ENCODE measurements around the gene SEZ6L2. TPM values are rescaled to one million over a fixed set of nuclear protein-coding genes. Genes with fewer than 3 reads are reported as not detected.

The SEZ6L2 gene
- total RNA-seq, 1 donor from 2014 or later, result 8.7 TPM

DNA sequence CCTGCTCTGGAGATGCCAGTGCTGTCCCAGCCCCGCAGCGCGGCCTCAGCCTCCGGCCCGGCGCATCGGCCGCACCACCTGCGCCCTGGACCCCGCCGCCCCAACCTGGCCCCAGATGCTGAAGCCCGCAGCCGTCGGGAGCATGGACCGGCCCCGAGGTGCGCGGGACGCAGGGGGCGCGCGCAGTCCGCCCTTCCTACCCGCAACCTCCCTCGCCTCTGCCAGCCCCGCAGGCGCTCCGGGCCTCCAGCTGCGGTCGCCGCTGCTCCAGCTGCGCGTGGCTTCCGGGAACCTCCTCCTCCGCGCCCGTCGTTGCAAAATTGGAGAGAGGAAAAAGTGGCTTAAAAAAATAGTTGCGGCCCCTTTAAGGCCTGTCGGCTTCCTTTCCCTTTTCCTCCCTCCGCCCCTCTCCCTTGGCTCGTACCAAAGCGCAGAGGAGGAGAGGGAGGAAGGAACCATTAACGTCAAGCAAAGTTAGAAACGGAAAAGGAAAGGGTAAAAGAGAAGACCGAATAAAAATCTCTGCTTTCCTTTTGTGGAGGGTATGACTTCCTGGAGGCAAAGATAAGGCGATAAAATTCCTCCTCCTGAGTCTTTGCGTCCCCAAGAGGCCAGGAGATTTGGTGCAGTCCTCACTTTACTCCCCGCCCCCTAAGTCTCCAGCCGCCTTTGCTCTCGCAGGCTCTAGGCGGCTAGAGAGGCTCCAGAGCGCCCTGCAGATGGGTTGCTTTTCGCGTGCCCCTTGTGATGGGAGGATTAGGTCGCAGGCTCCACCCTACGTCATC lies 36.3 kb downstream of the SEZ6L2 start, which contains the start of gene CDIPT:
Gene CDIPT (minus strand): TSS at position 343 of the 785 bp plus-strand sequence. CDS start 369 bp downstream, outside the sequence.
- peaks cover 2% of the 10 kb centered on the region for H3K27me3 Mint-ChIP-seq (ENCODE audit: low read depth)
- TF ChIP-seq, protein P1, sequence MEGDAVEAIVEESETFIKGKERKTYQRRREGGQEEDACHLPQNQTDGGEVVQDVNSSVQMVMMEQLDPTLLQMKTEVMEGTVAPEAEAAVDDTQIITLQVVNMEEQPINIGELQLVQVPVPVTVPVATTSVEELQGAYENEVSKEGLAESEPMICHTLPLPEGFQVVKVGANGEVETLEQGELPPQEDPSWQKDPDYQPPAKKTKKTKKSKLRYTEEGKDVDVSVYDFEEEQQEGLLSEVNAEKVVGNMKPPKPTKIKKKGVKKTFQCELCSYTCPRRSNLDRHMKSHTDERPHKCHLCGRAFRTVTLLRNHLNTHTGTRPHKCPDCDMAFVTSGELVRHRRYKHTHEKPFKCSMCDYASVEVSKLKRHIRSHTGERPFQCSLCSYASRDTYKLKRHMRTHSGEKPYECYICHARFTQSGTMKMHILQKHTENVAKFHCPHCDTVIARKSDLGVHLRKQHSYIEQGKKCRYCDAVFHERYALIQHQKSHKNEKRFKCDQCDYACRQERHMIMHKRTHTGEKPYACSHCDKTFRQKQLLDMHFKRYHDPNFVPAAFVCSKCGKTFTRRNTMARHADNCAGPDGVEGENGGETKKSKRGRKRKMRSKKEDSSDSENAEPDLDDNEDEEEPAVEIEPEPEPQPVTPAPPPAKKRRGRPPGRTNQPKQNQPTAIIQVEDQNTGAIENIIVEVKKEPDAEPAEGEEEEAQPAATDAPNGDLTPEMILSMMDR (conservative IDR thresholded peaks at IDR 0.05), result peak; percentile 66
- H3K4me1 Mint-ChIP-seq, result peaks cover 19% of the 10 kb centered on the region
- no peaks in the 10 kb centered on the region for H3K36me3 Mint-ChIP-seq (ENCODE audit: low read depth)
- peak; percentile 84 for DNase-seq (ENCODE audit: low read depth, low spot score)
- no peaks in the 10 kb centered on the region for H3K9me3 Mint-ChIP-seq
- peak within 1 kb of the TSS; percentile 100 for H3K27ac Mint-ChIP-seq (ENCODE audit: unreplicated experiment)
- H3K4me3 Mint-ChIP-seq, result peak within 1 kb of the TSS; percentile 95

DNA sequence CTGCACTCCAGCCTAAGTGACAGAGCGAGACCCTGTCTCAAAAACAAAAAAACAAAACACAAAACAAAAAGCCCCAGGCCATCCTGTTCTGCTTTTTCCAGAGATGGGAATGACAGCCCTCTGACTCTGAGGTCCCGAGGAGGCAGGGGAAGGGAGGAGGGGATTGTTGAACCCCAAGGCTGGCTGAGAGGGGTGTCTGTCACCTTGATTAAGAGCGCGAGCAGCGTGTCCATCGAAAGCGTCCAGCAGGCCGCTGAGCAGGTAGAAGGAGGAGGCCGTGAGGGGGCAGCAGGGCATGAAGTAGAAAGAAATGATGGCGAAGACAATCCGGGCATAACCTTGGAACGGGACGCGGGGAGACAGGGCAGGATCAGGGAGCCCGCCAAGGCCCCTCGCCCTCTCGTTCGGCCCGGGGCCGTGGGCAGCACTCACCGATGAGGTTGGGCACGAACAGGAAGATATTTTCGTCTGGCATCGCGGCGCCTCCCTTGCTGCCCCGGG lies 36.9 kb downstream of the SEZ6L2 start:
- no peaks in the 10 kb centered on the region for H3K36me3 Mint-ChIP-seq (ENCODE audit: low read depth)
- peak overlapping the region; percentile 95 for H3K4me3 Mint-ChIP-seq
- DNase-seq (ENCODE audit: low read depth, low spot score), result no peak
- H3K9me3 Mint-ChIP-seq, result no peaks in the 10 kb centered on the region
- H3K4me1 Mint-ChIP-seq, result peaks cover 19% of the 10 kb centered on the region
- TF ChIP-seq, protein P1 (conservative IDR thresholded peaks at IDR 0.05), result no peak
- H3K27ac Mint-ChIP-seq (ENCODE audit: unreplicated experiment), result peak overlapping the region; percentile 69
- H3K27me3 Mint-ChIP-seq (ENCODE audit: low read depth), result peaks cover 2% of the 10 kb centered on the region

DNA sequence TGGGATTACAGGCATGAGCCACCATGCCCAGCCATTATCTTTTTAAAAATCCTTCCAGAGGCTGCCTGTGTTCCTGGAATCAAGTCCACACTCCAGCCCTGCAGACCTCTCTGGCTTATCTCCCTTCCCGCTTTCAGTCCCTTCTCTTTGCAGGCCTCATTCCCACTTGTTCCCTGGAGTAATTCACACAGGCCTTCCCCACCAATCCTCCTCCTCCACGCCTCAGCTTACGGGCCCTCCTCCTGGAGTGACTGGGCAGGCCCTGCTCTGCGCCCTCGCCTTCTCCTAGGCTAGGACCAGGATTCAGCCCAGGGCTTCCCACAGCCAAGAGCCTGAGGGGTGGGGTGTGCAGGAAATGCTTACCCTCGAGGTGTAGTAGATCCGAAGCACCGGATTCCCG lies 39.1 kb downstream of the SEZ6L2 start:
- H3K36me3 Mint-ChIP-seq (ENCODE audit: low read depth), result no peaks in the 10 kb centered on the region
- no peak for DNase-seq (ENCODE audit: low read depth, low spot score)
- peak overlapping the region; percentile 95 for H3K4me3 Mint-ChIP-seq
- no peaks in the 10 kb centered on the region for H3K9me3 Mint-ChIP-seq
- TF ChIP-seq, protein P1 (conservative IDR thresholded peaks at IDR 0.05), result no peak
- H3K4me1 Mint-ChIP-seq, result peaks cover 19% of the 10 kb centered on the region
- no peaks in the 10 kb centered on the region for H3K27me3 Mint-ChIP-seq (ENCODE audit: low read depth)
- H3K27ac Mint-ChIP-seq (ENCODE audit: unreplicated experiment), result peak overlapping the region; percentile 43

DNA sequence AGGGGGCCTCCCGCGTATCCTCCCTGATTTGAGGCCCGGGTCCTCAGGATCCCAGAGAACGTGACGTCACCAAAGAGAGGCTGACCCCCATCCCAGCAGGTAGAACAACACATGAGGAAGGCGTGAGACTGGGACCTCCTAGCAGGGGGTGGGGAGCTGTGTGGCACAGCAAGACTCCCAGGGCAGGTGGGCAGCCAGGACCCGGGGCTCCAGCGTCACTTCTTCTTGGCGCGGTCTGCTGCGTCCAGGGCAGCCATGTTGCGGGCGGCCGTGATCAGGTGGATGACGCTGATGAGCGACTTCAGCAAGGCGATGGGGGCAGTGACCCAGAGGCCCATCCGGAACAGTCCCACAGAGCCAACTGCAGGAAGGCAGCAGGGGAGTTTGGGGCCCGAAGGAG lies 40.4 kb downstream of the SEZ6L2 start:
- TF ChIP-seq, protein P1 (conservative IDR thresholded peaks at IDR 0.05), result no peak
- no peak for DNase-seq (ENCODE audit: low read depth, low spot score)
- H3K36me3 Mint-ChIP-seq (ENCODE audit: low read depth), result no peaks in the 10 kb centered on the region
- H3K27ac Mint-ChIP-seq (ENCODE audit: unreplicated experiment), result no peak overlapping the region
- H3K27me3 Mint-ChIP-seq (ENCODE audit: low read depth), result no peaks in the 10 kb centered on the region
- peaks cover 19% of the 10 kb centered on the region for H3K4me1 Mint-ChIP-seq
- H3K9me3 Mint-ChIP-seq, result no peaks in the 10 kb centered on the region
- H3K4me3 Mint-ChIP-seq, result no peak overlapping the region

DNA sequence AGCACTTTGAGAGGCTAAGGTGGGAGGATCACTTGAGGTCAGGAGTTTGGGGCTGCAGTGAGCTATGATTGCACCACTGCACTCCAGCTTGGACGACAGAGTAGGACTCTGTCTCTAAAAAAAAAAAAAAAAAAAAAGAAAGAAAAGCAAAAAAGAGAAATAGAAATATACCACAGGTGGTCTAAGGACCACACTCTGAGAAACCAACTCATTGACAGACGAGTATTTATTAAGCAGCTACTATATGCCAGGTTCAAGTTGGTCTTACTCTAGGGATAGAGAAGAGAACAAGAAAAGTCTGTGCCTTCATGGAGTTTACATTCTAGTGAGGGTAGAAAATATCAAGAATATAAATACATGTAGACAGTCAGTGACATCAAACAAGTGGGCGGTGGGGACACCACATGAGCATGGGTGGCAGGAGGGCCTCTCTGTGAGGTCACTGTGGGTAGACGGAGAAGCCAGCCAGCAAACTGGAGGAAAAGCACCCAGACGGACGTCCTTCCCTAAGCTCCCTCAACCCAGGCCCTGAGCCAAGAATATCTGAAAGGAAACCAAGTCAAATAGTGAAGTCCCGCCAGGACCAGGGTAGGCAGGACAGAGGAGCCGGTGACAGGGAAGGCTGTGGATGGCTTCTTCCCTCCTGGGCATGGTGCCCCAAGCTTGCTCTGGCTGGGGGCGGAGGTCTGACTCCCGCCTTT lies 41.1 kb downstream of the SEZ6L2 start:
- Mint-ChIP-seq H3K36me3 (ENCODE audit: low read depth) (no peaks in the 10 kb centered on the region), H3K27ac (ENCODE audit: unreplicated experiment) (no peak overlapping the region), H3K27me3 (ENCODE audit: low read depth) (no peaks in the 10 kb centered on the region), H3K4me3 (peak overlapping the region; percentile 44), H3K4me1 (peaks cover 15% of the 10 kb centered on the region), H3K9me3 (no peaks in the 10 kb centered on the region)
- DNase-seq (ENCODE audit: low read depth, low spot score), result no peak
- TF ChIP-seq, protein P1 (conservative IDR thresholded peaks at IDR 0.05), result no peak

Measured in neural crest cell (in vitro differentiated cells).